GM23338 (cell line): Measurements from ENCODE around the gene CUEDC1. TPM values are rescaled to one million over a fixed set of nuclear protein-coding genes. Genes with fewer than 3 reads are reported as not detected.

Experiments used
- ATAC-seq: fragments of 200-7000 bp; cut with Tn5 transposase; 3 replicates; pipeline ENCODE4 v1.9.1; 2020
- DNase-seq: peaks from one replicate; pipeline ENCODE4 v3.0.0-alpha.2; 2015; ENCODE audit warnings: low spot score
- H2AFZ ChIP-seq: fragments of 200-600 bp; sonication (generic); 2 replicates; pipeline ENCODE4 v1.8.0; 2016; ENCODE audit warnings: antibody characterized with exemption, mild to moderate bottlenecking, moderate library complexity
- H3F3A ChIP-seq: fragments of 200-600 bp; sonication (generic); replicated peaks from 2 replicates; pipeline ENCODE4 v1.8.0; 2017; ENCODE audit warnings: antibody characterized with exemption, mixed run types, low read depth
- H3K27ac ChIP-seq: fragments of 200-600 bp; sonication (generic); 2 replicates; pipeline ENCODE4 v1.6.1; 2016; ENCODE audit warnings: low read depth
- H3K27me3 ChIP-seq: fragments of 200-600 bp; sonication (generic); 2 replicates; pipeline ENCODE4 v1.8.0; 2016; ENCODE audit warnings: mild to moderate bottlenecking, mixed run types, moderate library complexity; ENCODE audit not compliant: insufficient read depth
- H3K36me3 ChIP-seq: fragments of 200-600 bp; sonication (generic); 2 replicates; pipeline ENCODE4 v1.8.0; 2016; ENCODE audit warnings: mild to moderate bottlenecking; ENCODE audit not compliant: insufficient read depth
- H3K4me1 ChIP-seq: fragments of 200-600 bp; sonication (generic); 2 replicates; pipeline ENCODE4 v1.8.0; 2016; ENCODE audit warnings: mild to moderate bottlenecking, moderate library complexity; ENCODE audit not compliant: insufficient read depth
- H3K4me2 ChIP-seq: fragments of 200-600 bp; sonication (generic); 2 replicates; pipeline ENCODE4 v1.7.1; 2017; ENCODE audit warnings: mixed run types
- H3K4me3 ChIP-seq: fragments of 200-600 bp; sonication (generic); 2 replicates; pipeline ENCODE4 v1.6.1; 2016; ENCODE audit warnings: mixed run types
- H3K79me2 ChIP-seq: fragments of 200-600 bp; sonication (generic); replicated peaks from 2 replicates; pipeline ENCODE4 v1.8.0; 2017; ENCODE audit warnings: mild to moderate bottlenecking; ENCODE audit not compliant: insufficient read depth
- H3K9me2 ChIP-seq: fragments of 200-600 bp; sonication (generic); 2 replicates; pipeline ENCODE4 v1.8.0; 2017; ENCODE audit not compliant: insufficient read depth
- H4K20me1 ChIP-seq: fragments of 200-600 bp; sonication (generic); replicated peaks from 2 replicates; pipeline ENCODE4 v1.8.0; 2017; ENCODE audit warnings: mild to moderate bottlenecking; ENCODE audit not compliant: insufficient read depth
- H3K27ac Mint-ChIP-seq: 2 replicates; pipeline ENCODE4 v1.8.0; 2020; ENCODE audit warnings: inconsistent platforms, mild to moderate bottlenecking, moderate library complexity, mixed read lengths
- H3K27me3 Mint-ChIP-seq: 3 replicates; pipeline ENCODE4 v1.8.0; 2022; ENCODE audit warnings: low read depth, mild to moderate bottlenecking, moderate library complexity, mixed read lengths, inconsistent platforms; ENCODE audit not compliant: insufficient read depth, poor library complexity
- H3K36me3 Mint-ChIP-seq: 3 replicates; pipeline ENCODE4 v1.8.0; 2021; ENCODE audit warnings: low read depth, mild to moderate bottlenecking, inconsistent platforms, moderate library complexity, mixed read lengths
- H3K4me1 Mint-ChIP-seq: 3 replicates; pipeline ENCODE4 v1.8.0; 2020; ENCODE audit warnings: mild to moderate bottlenecking, inconsistent platforms, mixed read lengths
- H3K4me3 Mint-ChIP-seq: 3 replicates; pipeline ENCODE4 v1.8.0; 2021; ENCODE audit warnings: moderate library complexity, mild to moderate bottlenecking, inconsistent platforms, mixed read lengths
- H3K9me3 Mint-ChIP-seq: 3 replicates; pipeline ENCODE4 v1.8.0; 2020; ENCODE audit warnings: moderate library complexity, mild to moderate bottlenecking, inconsistent platforms, mixed read lengths
- CREB1 ChIP-seq: fragments of 250-450 bp; sonication (Bioruptor Pico); IDR thresholded peaks from 2 replicates; pipeline ENCODE4 v1.5.0; 2020; ENCODE audit warnings: low read depth, mild to moderate bottlenecking, moderate library complexity
- CTCF ChIP-seq, 2 experiments: fragments of 200-600 bp in 1 of 2; sonication (generic) in 1 of 2; conservative IDR thresholded peaks; 2 replicates each; pipeline versions ENCODE4 v1.5.1 to v1.6.1; 2016 to 2017; ENCODE audit warnings: antibody characterized with exemption in 2 of 2, low read depth in 2 of 2, mild to moderate bottlenecking in 2 of 2, moderate library complexity in 1 of 2
- EZH2 ChIP-seq: fragments of 200-600 bp; sonication (generic); IDR thresholded peaks from one replicate; pipeline ENCODE4 v1.8.0; 2017; ENCODE audit warnings: antibody characterized with exemption, mild to moderate bottlenecking, low read depth; ENCODE audit not compliant: unreplicated experiment
- JUNB ChIP-seq: IDR thresholded peaks from one replicate; pipeline ENCODE4 v1.6.1; 2016; ENCODE audit warnings: antibody characterized with exemption; ENCODE audit not compliant: unreplicated experiment
- NANOG ChIP-seq: IDR thresholded peaks from 2 replicates; pipeline ENCODE4 v1.6.1; 2016; ENCODE audit warnings: antibody characterized with exemption, borderline replicate concordance
- POLR2AphosphoS5 ChIP-seq: IDR thresholded peaks from 2 replicates; pipeline ENCODE4 v1.6.1; 2016; ENCODE audit warnings: antibody characterized with exemption, low read depth
- STAT1 ChIP-seq: IDR thresholded peaks from one replicate; pipeline ENCODE4 v1.6.1; 2016; ENCODE audit warnings: antibody characterized with exemption; ENCODE audit not compliant: unreplicated experiment
- ZNF114 ChIP-seq: fragments of 250-450 bp; sonication (Bioruptor Pico); IDR thresholded peaks from 2 replicates; pipeline ENCODE4 v1.5.0; 2020; ENCODE audit warnings: mild to moderate bottlenecking, moderate library complexity
- ZNF462 ChIP-seq: fragments of 250-450 bp; sonication (Bioruptor Pico); IDR thresholded peaks from 2 replicates; pipeline ENCODE4 v1.5.0; 2020; ENCODE audit warnings: mild to moderate bottlenecking, moderate library complexity
- polyA plus RNA-seq: library from polyadenylated mRNA; unstranded; fragments of >200 nt; fragmentation: Nextera tagmentation; extraction: Ambion mirVana; gene quantifications from 2 replicates; pipeline ENCODE4 v1.2.1, GENCODE V29; 2016
- total RNA-seq: library from RNA; depleted of rRNA; stranded (reverse); fragments of >200 nt; shearing (Covaris generic); gene quantifications from 2 replicates; pipeline ENCODE4 v1.2.3, GENCODE V29; 2014
- TF ChIP-seq, protein P1 (sequence below): IDR thresholded peaks from one replicate; pipeline ENCODE4 v1.6.1; 2018; ENCODE audit warnings: antibody characterized with exemption; ENCODE audit not compliant: unreplicated experiment
- TF ChIP-seq, protein P2 (sequence below): IDR thresholded peaks from 2 replicates; pipeline ENCODE4 v1.6.1; 2016; ENCODE audit warnings: antibody characterized with exemption

Gene CUEDC1
- total and polyA plus RNA-seq, 2 experiments from 2014 or later = 3.0 to 7.7 TPM

GRCh38 chr17:57975044-57975443, 19.8 kb upstream of the CUEDC1 start:
- Histone ChIP-seq H3K36me3 (peaks cover 43% of the 10 kb centered on the region; the same call in 1 of the 2 replicates), H2AFZ (no peak overlapping the region), H3K27me3 (no peaks in the 10 kb centered on the region), H3K9me2 (no peaks in the 10 kb centered on the region), H4K20me1 (peaks cover 15% of the 10 kb centered on the region), H3F3A (0 out of 2 replicates have a peak, but pooled peaks cover 10% of the 10 kb centered on the region), H3K4me2 (no peak overlapping the region), H3K79me2 (peaks cover 6% of the 10 kb centered on the region), H3K4me3 (no peak overlapping the region), H3K4me1 (no peaks in the 10 kb centered on the region), H3K27ac (no peak overlapping the region)
- TF ChIP-seq, protein P1, sequence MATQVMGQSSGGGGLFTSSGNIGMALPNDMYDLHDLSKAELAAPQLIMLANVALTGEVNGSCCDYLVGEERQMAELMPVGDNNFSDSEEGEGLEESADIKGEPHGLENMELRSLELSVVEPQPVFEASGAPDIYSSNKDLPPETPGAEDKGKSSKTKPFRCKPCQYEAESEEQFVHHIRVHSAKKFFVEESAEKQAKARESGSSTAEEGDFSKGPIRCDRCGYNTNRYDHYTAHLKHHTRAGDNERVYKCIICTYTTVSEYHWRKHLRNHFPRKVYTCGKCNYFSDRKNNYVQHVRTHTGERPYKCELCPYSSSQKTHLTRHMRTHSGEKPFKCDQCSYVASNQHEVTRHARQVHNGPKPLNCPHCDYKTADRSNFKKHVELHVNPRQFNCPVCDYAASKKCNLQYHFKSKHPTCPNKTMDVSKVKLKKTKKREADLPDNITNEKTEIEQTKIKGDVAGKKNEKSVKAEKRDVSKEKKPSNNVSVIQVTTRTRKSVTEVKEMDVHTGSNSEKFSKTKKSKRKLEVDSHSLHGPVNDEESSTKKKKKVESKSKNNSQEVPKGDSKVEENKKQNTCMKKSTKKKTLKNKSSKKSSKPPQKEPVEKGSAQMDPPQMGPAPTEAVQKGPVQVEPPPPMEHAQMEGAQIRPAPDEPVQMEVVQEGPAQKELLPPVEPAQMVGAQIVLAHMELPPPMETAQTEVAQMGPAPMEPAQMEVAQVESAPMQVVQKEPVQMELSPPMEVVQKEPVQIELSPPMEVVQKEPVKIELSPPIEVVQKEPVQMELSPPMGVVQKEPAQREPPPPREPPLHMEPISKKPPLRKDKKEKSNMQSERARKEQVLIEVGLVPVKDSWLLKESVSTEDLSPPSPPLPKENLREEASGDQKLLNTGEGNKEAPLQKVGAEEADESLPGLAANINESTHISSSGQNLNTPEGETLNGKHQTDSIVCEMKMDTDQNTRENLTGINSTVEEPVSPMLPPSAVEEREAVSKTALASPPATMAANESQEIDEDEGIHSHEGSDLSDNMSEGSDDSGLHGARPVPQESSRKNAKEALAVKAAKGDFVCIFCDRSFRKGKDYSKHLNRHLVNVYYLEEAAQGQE = no peak
- TF ChIP-seq ZNF462 (CRISPR knock-in tag) (no peak), CTCF (conservative IDR thresholded peaks at IDR 0.05; ENCODE audit: low read depth in 2 of 2) (no peak), CREB1 (CRISPR knock-in tag) (no peak), EZH2 (no peak), POLR2AphosphoS5 (no peak), NANOG (no peak), STAT1 (no peak), JUNB (no peak), ZNF114 (CRISPR knock-in tag) (no peak)
- TF ChIP-seq, protein P2, sequence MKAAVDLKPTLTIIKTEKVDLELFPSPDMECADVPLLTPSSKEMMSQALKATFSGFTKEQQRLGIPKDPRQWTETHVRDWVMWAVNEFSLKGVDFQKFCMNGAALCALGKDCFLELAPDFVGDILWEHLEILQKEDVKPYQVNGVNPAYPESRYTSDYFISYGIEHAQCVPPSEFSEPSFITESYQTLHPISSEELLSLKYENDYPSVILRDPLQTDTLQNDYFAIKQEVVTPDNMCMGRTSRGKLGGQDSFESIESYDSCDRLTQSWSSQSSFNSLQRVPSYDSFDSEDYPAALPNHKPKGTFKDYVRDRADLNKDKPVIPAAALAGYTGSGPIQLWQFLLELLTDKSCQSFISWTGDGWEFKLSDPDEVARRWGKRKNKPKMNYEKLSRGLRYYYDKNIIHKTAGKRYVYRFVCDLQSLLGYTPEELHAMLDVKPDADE = no peak
- peaks cover 5% of the 10 kb centered on the region for H3K27me3 Mint-ChIP-seq
- H3K27ac Mint-ChIP-seq = no peak overlapping the region
- DNase-seq (no peak), ATAC-seq (no peak)
- peaks cover 53% of the 10 kb centered on the region for H3K36me3 Mint-ChIP-seq
- no peak overlapping the region for H3K4me3 Mint-ChIP-seq
- no peaks in the 10 kb centered on the region for H3K9me3 Mint-ChIP-seq
- no peaks in the 10 kb centered on the region for H3K4me1 Mint-ChIP-seq
